Measurements from ENCODE around the gene PITPNM2. TPM values are rescaled to one million over a fixed set of nuclear protein-coding genes. Genes with fewer than 3 reads are reported as not detected.

Gene PITPNM2
- total RNA-seq, 1 experiment from 2014 or later, result 0.99 TPM

Other genes with a start within 250 kb of the PITPNM2 start
- gene ABCB9, start 184.6 kb downstream of the PITPNM2 start, total RNA-seq (2014; rRNA removed; shearing (Covaris generic)), result 7.3 and 10.2 TPM in 2 replicates
- gene OGFOD2, start 175.8 kb downstream of the PITPNM2 start, total RNA-seq (2014; rRNA removed; shearing (Covaris generic)), result 40.5 and 52.0 TPM in 2 replicates
- gene ARL6IP4, start 170.4 kb downstream of the PITPNM2 start, total RNA-seq (2014; rRNA removed; shearing (Covaris generic)), result 184 and 228 TPM in 2 replicates
- gene MPHOSPH9, start 82.1 kb upstream of the PITPNM2 start, total RNA-seq (2014; rRNA removed; shearing (Covaris generic)), result 30.2 and 34.3 TPM in 2 replicates
- 11.8 and 15.6 TPM in 2 replicates for gene MTRFR, start 82.3 kb upstream of the PITPNM2 start, total RNA-seq (2014; rRNA removed; shearing (Covaris generic))
- gene CDK2AP1, start 120.8 kb upstream of the PITPNM2 start, total RNA-seq (2014; rRNA removed; shearing (Covaris generic)), result 76.1 and 81.6 TPM in 2 replicates
- 10.7 and 13.6 TPM in 2 replicates for gene SBNO1, start 213.8 kb upstream of the PITPNM2 start, total RNA-seq (2014; rRNA removed; shearing (Covaris generic))
- gene KMT5A, start 233.0 kb upstream of the PITPNM2 start, total RNA-seq (2014; rRNA removed; shearing (Covaris generic)), result 47.6 and 62.4 TPM in 2 replicates